GM12873 (cell line): ENCODE results near the gene GALK2.

Experiments
- TF ChIP-seq, protein P1 (sequence below): IDR thresholded peaks from 2 replicates; pipeline ENCODE4 v1.5.1; 2012; ENCODE audit warnings: low read depth, mild to moderate bottlenecking, moderate library complexity, low read length, control low read depth; ENCODE audit not compliant: insufficient read depth; ENCODE audit errors: missing control alignments

The GALK2 gene

DNA sequence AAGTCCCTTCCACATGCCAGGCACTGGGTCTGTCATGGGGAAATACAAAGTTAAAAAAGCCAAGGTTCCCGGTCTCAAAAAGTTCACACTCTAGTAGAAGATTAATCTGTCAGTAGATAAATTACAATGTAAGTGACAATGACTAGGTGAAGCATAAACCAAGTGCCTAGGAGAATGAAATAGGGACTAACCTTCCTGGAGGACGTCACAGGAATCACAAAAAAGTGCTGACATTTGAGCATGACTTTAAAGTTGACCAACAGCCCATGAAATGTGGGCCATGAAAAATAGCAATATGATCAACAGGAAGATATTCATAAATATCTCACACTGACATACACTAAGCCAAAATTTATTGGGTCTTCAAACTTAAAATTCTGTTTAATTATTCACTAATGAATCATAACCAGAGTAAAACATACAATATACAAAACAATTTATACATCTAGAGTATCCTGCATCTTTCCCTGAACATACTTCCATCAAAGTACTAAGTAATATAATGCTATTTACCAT lies 34.6 kb upstream of the GALK2 start:
- TF ChIP-seq, protein P1, sequence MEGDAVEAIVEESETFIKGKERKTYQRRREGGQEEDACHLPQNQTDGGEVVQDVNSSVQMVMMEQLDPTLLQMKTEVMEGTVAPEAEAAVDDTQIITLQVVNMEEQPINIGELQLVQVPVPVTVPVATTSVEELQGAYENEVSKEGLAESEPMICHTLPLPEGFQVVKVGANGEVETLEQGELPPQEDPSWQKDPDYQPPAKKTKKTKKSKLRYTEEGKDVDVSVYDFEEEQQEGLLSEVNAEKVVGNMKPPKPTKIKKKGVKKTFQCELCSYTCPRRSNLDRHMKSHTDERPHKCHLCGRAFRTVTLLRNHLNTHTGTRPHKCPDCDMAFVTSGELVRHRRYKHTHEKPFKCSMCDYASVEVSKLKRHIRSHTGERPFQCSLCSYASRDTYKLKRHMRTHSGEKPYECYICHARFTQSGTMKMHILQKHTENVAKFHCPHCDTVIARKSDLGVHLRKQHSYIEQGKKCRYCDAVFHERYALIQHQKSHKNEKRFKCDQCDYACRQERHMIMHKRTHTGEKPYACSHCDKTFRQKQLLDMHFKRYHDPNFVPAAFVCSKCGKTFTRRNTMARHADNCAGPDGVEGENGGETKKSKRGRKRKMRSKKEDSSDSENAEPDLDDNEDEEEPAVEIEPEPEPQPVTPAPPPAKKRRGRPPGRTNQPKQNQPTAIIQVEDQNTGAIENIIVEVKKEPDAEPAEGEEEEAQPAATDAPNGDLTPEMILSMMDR, result no peak

DNA sequence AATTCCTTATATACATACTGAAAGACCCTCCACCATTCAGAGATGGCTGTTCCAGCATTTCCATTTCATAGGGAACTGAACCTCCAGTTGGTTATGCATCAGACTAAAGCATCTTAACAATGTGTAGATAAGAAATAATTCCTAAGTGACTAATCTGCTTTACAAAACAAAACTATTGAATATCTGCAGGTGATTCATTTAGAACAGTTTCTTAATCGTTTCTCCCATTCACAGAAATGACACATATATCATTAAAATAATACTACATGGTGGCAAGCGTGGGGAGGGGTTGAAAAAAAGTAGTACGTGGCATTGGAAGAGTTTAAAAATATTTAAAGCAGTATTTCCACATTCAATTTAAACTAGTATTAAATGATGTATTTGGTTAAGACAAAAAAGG lies 34.1 kb upstream of the GALK2 start:
- TF ChIP-seq, protein P1, result no peak

DNA sequence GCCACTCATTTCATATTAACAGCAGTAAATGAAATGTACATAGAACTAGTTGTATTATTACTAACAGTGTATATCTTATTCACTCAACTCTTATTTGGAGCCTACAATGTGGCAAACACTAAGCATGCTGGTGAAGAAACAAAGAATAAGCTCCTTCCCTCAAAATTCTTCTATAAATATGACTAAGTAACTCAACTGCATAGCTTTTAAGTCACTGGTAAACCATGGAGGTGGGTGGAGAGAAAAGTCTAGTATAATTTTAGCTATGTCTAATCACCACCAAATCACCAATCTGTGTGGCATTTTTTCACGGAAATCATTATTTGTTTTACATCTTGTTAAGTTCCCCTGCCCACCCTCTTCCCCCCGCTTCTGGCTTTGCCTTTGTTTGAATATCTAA lies 32.2 kb upstream of the GALK2 start:
- TF ChIP-seq, protein P1, result no peak

DNA sequence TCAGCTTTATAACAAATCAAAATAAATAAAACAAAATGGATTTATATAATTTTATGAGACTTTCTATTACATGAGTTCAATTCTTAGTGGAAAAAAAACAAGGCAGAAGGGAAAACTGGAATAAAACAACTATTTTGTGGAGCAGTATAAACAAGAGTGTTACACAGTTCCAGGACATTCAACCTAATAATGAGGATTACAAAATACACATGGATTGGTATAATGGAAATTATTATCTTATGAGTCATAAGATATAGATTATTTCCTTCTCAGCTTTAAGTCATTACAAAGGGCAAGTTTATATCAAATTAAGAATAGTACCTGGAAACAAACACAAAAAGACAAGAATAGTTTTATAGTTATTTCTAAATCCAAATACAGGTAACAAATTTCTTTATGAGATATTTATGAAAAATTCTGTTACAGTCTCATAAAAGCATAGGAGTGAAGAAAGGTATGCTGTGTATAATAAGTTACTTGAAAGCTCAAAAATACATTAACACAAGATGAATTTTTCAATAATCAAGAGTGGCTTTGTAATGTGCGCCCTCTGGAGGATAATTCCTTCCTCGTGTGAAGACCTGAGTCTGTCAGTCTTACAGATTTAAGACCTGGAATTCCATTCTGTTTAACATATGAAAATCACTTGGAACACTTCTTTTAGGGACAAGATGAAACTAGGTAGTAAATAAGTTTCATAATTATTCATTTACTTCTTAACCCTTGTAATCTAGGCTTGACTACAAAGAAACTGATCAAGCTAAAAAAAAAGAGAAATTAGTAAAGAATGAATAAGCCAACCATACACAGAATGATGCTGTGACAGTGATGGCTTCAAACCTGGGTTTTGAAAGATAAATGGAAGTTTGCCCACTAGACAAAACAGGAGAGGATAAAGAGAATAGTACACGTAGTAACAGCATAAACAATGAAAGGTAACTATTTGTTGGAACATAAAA lies 24.1 kb upstream of the GALK2 start:
- TF ChIP-seq, protein P1, result peak; percentile 67

DNA sequence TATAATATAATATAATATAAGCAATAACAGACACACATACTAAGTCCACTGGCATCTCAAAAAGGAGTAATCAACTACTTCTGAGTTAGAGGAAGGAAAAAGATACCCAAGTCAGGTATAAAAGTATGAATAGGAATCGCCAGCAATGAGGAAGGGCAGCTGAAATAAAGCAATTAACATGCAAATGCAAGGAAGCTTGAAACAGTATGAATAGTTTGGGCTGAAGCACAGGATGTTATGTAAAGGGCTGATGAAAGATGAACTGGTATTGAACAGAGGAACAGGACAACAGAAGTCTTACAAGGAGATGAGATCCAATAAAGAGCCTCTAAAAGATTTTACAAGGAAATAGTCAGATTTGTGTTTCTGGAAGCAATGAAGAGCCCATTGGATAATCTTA lies 21.7 kb upstream of the GALK2 start:
- TF ChIP-seq, protein P1, result no peak

DNA sequence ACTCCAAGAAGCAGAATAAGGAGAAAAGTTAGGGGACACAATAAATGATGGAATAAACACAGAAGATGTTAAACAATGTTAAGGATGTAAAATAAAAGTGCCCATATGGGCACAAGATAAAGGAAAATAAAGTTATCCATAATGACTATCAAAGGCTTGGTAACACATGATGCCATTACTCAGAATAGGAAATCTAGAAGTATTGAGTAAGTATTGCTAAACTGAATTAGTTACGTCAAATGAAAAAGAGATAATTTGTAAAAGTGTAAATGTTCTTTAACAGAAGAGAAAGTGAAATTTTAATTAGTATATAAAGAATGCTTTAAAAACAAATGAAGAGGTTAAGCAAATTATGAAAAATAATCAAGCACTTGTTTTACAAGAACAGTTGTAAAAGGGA lies 21.3 kb upstream of the GALK2 start:
- TF ChIP-seq, protein P1, result no peak

DNA sequence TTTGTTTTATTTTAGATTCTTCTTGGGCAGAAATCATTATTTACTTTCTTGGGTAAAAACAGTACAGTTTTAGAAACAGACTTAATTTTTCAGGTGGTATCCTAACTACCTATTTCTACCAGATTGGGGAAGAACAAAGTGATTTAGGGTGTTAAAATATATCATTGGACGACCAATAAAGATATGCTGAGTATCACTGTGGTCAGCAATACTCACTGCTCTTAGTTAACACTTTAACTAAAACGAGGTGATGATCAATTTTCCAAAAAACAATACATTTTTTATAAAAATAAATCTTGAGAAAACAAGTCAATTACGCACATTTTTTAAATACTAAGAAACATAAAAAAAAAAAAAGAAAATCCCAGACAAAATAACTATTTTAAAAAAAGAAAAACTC lies 18.2 kb upstream of the GALK2 start:
- TF ChIP-seq, protein P1, result no peak
